H9 (cell line): ENCODE results near the gene FAF1. TPM values are rescaled to one million over a fixed set of nuclear protein-coding genes. Genes with fewer than 3 reads are reported as not detected.

Experiments
- DNase-seq: peaks from one replicate; pipeline ENCODE4 v3.0.0-alpha.2; 2017
- H2AFZ ChIP-seq: one replicate; pipeline ENCODE4 v1.6.1; 2013; ENCODE audit warnings: mild to moderate bottlenecking, low read length, control low read depth, moderate library complexity
- H2AK5ac ChIP-seq: 2 replicates; pipeline ENCODE4 v1.6.1; 2013; ENCODE audit warnings: low read length, control low read depth, mixed read lengths; ENCODE audit not compliant: insufficient read length
- H2BK120ac ChIP-seq: one replicate; pipeline ENCODE4 v1.6.1; 2013; ENCODE audit warnings: low read depth, mild to moderate bottlenecking, low read length, control low read depth, inconsistent platforms; ENCODE audit not compliant: poor library complexity, severe bottlenecking
- H2BK12ac ChIP-seq: 2 replicates; pipeline ENCODE4 v1.6.1; 2013; ENCODE audit warnings: low read length, control low read depth, mixed read lengths, low read depth; ENCODE audit not compliant: insufficient read length
- H2BK15ac ChIP-seq: 2 replicates; pipeline ENCODE4 v1.6.1; 2013; ENCODE audit warnings: low read depth, low read length, control low read depth
- H2BK20ac ChIP-seq: one replicate; pipeline ENCODE4 v1.6.1; 2013; ENCODE audit warnings: low read depth, mild to moderate bottlenecking, low read length, control low read depth, inconsistent platforms; ENCODE audit not compliant: poor library complexity, severe bottlenecking
- H2BK5ac ChIP-seq: 2 replicates; pipeline ENCODE4 v1.6.1; 2013; ENCODE audit warnings: low read length, control low read depth, mixed read lengths; ENCODE audit not compliant: insufficient read length
- H3K14ac ChIP-seq: 2 replicates; pipeline ENCODE4 v1.6.1; 2013; ENCODE audit warnings: low read length, control low read depth; ENCODE audit not compliant: insufficient read depth
- H3K18ac ChIP-seq: 2 replicates; pipeline ENCODE4 v1.6.1; 2013; ENCODE audit warnings: low read depth, mild to moderate bottlenecking, mixed read lengths, low read length, control low read depth; ENCODE audit not compliant: insufficient read length
- H3K23ac ChIP-seq: 2 replicates; pipeline ENCODE4 v1.6.1; 2013; ENCODE audit warnings: low read length, control low read depth, mixed read lengths, low read depth; ENCODE audit not compliant: insufficient read length
- H3K23me2 ChIP-seq: 2 replicates; pipeline ENCODE4 v1.6.1; 2013; ENCODE audit warnings: low read depth, mild to moderate bottlenecking, mixed read lengths, low read length, control low read depth; ENCODE audit not compliant: insufficient read length, poor library complexity, severe bottlenecking
- H3K27ac ChIP-seq: 2 replicates; pipeline ENCODE4 v1.5.1; 2013; ENCODE audit warnings: low read length, control low read depth, mixed read lengths, low read depth; ENCODE audit not compliant: insufficient read length
- H3K27me3 ChIP-seq: 2 replicates; pipeline ENCODE4 v1.6.1; 2013; ENCODE audit warnings: low read length, control low read depth, inconsistent platforms; ENCODE audit not compliant: insufficient read depth
- H3K4ac ChIP-seq: 2 replicates; pipeline ENCODE4 v1.6.1; 2013; ENCODE audit warnings: low read depth, mild to moderate bottlenecking, control low read depth, inconsistent platforms, low read length, moderate library complexity
- H3K4me1 ChIP-seq: 2 replicates; pipeline ENCODE4 v1.6.1; 2013; ENCODE audit warnings: low read length, control low read depth, inconsistent platforms; ENCODE audit not compliant: insufficient read depth
- H3K4me2 ChIP-seq: 2 replicates; pipeline ENCODE4 v1.6.1; 2013; ENCODE audit warnings: low read length, control low read depth, mixed read lengths; ENCODE audit not compliant: insufficient read length, insufficient read depth
- H3K56ac ChIP-seq: 2 replicates; pipeline ENCODE4 v1.6.1; 2013; ENCODE audit warnings: low read depth, mild to moderate bottlenecking, mixed read lengths, low read length, control low read depth; ENCODE audit not compliant: insufficient read length
- H3K79me1 ChIP-seq: 2 replicates; pipeline ENCODE4 v1.6.1; 2013; ENCODE audit warnings: low read depth, mild to moderate bottlenecking, moderate library complexity, low read length, control low read depth, inconsistent platforms; ENCODE audit not compliant: insufficient read depth, poor library complexity, severe bottlenecking
- H3K79me2 ChIP-seq: 2 replicates; pipeline ENCODE4 v1.6.1; 2013; ENCODE audit warnings: low read length, control low read depth, inconsistent platforms; ENCODE audit not compliant: insufficient read depth
- H3K9ac ChIP-seq: 2 replicates; pipeline ENCODE4 v1.6.1; 2013; ENCODE audit warnings: low read length, control low read depth, mixed read lengths; ENCODE audit not compliant: insufficient read length; ENCODE audit errors: extremely low read depth
- H3K9me3 ChIP-seq: one replicate; pipeline ENCODE4 v1.6.1; 2013; ENCODE audit warnings: low read depth, low read length, inconsistent platforms; ENCODE audit not compliant: control insufficient read depth
- H3T11ph ChIP-seq: one replicate; pipeline ENCODE4 v1.6.1; 2013; ENCODE audit warnings: mild to moderate bottlenecking, low read length, control low read depth, inconsistent platforms
- H4K20me1 ChIP-seq: one replicate; pipeline ENCODE4 v1.6.1; 2013; ENCODE audit not compliant: control insufficient read depth, insufficient read length, insufficient read depth
- H4K5ac ChIP-seq: 2 replicates; pipeline ENCODE4 v1.6.1; 2013; ENCODE audit warnings: low read depth, mild to moderate bottlenecking, mixed read lengths, low read length, control low read depth; ENCODE audit not compliant: insufficient read length
- H4K8ac ChIP-seq: replicated peaks from 2 replicates; pipeline ENCODE4 v1.6.1; 2013; ENCODE audit warnings: low read length, control low read depth, mixed read lengths, low read depth; ENCODE audit not compliant: insufficient read length
- H4K91ac ChIP-seq: 2 replicates; pipeline ENCODE4 v1.6.1; 2013; ENCODE audit warnings: low read depth, mild to moderate bottlenecking, moderate library complexity, mixed read lengths, low read length, control low read depth; ENCODE audit not compliant: insufficient read length
- H3K27ac Mint-ChIP-seq, 3 experiments: 2 replicates in 2 of 3; 3 replicates in 1 of 3; pipeline ENCODE4 v1.8.0; 2020 to 2021; ENCODE audit warnings: mixed read lengths in 3 of 3, mild to moderate bottlenecking in 1 of 3, moderate library complexity in 1 of 3
- H3K27me3 Mint-ChIP-seq: 2 replicates; pipeline ENCODE4 v1.8.0; 2021; ENCODE audit warnings: low read depth, mild to moderate bottlenecking, moderate library complexity, mixed read lengths
- H3K36me3 Mint-ChIP-seq, 3 experiments: 2 replicates in 2 of 3; 3 replicates in 1 of 3; pipeline ENCODE4 v1.8.0; 2020 to 2021; ENCODE audit warnings: low read depth in 3 of 3, mixed read lengths in 3 of 3; ENCODE audit not compliant: insufficient read depth in 1 of 3
- H3K4me1 Mint-ChIP-seq, 2 experiments: 2 replicates each; pipeline ENCODE4 v1.8.0; 2020; ENCODE audit warnings: mixed read lengths in 2 of 2
- H3K4me3 Mint-ChIP-seq, 2 experiments: 2 replicates in 1 of 2; 3 replicates in 1 of 2; pipeline ENCODE4 v1.8.0; 2020 to 2021; ENCODE audit warnings: mild to moderate bottlenecking in 2 of 2, mixed read lengths in 2 of 2, moderate library complexity in 1 of 2
- H3K9me3 Mint-ChIP-seq, 2 experiments: 2 replicates in 1 of 2; 3 replicates in 1 of 2; pipeline ENCODE4 v1.8.0; 2020; ENCODE audit warnings: mild to moderate bottlenecking in 2 of 2, mixed read lengths in 2 of 2, moderate library complexity in 1 of 2
- CTCF ChIP-seq: fragments of 200-600 bp; sonication (generic); conservative IDR thresholded peaks from 3 replicates; pipeline ENCODE4 v1.8.0; 2021; ENCODE audit warnings: antibody characterized with exemption, mild to moderate bottlenecking
- WGBS: extraction: QIAGEN DNeasy Blood & Tissue Kit; methylation state at CpG from one replicate; pipeline ENCODE4 v1.1.7; 2013; ENCODE audit warnings: missing lambda C conversion rate, low lambda C conversion rate, mixed read lengths; ENCODE audit not compliant: insufficient read length; ENCODE audit errors: extremely low coverage; 5-methylcytosine and 5-hydroxymethylcytosine counted together
- total RNA-seq: library from RNA; stranded (reverse); gene quantifications from 2 replicates; pipeline ENCODE4 v1.2.1, GENCODE V29; 2021

Gene FAF1
- total RNA-seq, 1 experiment from 2014 or later: 60.8 TPM

DNA sequence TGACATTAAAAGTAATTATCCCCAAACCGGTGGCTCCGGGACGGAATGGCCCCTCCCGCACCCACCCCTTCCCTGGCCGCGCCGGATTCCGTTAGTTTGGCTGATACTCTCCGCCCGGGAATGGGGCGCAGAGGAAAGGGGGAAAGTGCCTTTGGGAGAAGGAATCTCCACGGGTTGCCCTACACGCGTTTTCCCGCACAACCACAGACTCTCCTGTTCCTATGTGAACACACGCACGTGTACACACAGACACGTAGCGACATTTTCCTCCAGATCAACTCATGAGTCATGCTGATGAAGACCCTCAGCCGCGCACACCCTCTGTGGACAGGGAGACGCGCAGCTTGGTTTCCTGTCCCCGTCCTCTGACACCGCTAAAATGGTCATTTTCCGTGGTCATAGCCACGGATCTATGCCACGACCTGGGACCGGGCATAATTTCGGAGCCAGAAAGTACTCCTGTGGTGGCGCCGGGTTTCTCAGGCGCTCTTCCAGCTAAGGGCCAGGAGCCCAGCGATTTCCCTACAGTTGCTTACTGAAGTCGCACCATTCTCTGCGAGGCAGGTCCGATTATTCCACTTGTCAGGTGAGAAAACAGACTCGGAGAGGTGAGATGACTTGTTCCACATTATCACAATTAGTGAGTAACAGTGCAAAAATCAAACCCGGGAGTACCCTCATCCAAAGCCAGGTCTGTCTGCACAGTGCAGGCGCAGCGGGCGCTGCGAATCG, 532.8 kb downstream of the FAF1 start:
- no peak overlapping the region for H3T11ph ChIP-seq
- no peak overlapping the region for H3K56ac ChIP-seq
- peaks cover 0 to 9% of the 10 kb centered on the region in 2 experiments; a peak in 4 of 5 replicates for H3K9me3 Mint-ChIP-seq
- H2BK15ac ChIP-seq: no peak overlapping the region
- no peak overlapping the region for H2AK5ac ChIP-seq
- H3K27me3 ChIP-seq: peaks cover 92% of the 10 kb centered on the region
- H3K9me3 ChIP-seq: no peaks in the 10 kb centered on the region
- H3K79me2 ChIP-seq: no peaks in the 10 kb centered on the region
- H3K4me1 Mint-ChIP-seq: peaks cover 37 to 56% of the 10 kb centered on the region in 2 experiments
- no peak overlapping the region for H2BK12ac ChIP-seq
- no peak overlapping the region for H3K9ac ChIP-seq
- no peak overlapping the region for H2BK5ac ChIP-seq
- H3K14ac ChIP-seq: no peak overlapping the region
- no peak overlapping the region for H4K8ac ChIP-seq
- no CpG with 5 or more reads among the region's 44 CpGs for WGBS
- no peak for DNase-seq
- no peaks in the 10 kb centered on the region for H3K79me1 ChIP-seq
- H3K27ac Mint-ChIP-seq: no peak overlapping the region
- no peak overlapping the region for H3K27ac ChIP-seq
- no peak overlapping the region for H4K91ac ChIP-seq
- H3K4me2 ChIP-seq: peak overlapping the region; percentile 26
- H3K27me3 Mint-ChIP-seq: peaks cover 100% of the 10 kb centered on the region
- H3K4me1 ChIP-seq: peaks cover 2% of the 10 kb centered on the region; the same call in 1 of the 2 replicates
- H3K4me3 Mint-ChIP-seq: peak overlapping the region in 1 of 2 experiments; percentile 59; a peak in 3 of 5 replicates
- H2BK20ac ChIP-seq: no peak overlapping the region
- no peak overlapping the region for H2BK120ac ChIP-seq
- no peak for TF ChIP-seq CTCF
- H3K36me3 Mint-ChIP-seq: peaks cover 0 to 3% (median 2%) of the 10 kb centered on the region in 3 experiments; a peak in 3 of 7 replicates
- no peak overlapping the region for H3K18ac ChIP-seq
- peaks cover 19% of the 10 kb centered on the region for H3K23me2 ChIP-seq
- no peaks in the 10 kb centered on the region for H4K20me1 ChIP-seq
- H3K4ac ChIP-seq: no peak overlapping the region
- H2AFZ ChIP-seq: no peak overlapping the region
- no peak overlapping the region for H4K5ac ChIP-seq
- H3K23ac ChIP-seq: no peak overlapping the region
